GM23248 (cell line): ENCODE results near the gene SCN3A.

ENCODE experiments used
- EZH2 ChIP-seq: fragments of 200-600 bp; sonication (generic); IDR thresholded peaks from 2 replicates; pipeline ENCODE4 v1.6.1; 2018; ENCODE audit warnings: antibody characterized with exemption, mild to moderate bottlenecking; ENCODE audit not compliant: insufficient read depth, poor library complexity, severe bottlenecking
- EZH2phosphoT487 ChIP-seq: fragments of 200-600 bp; sonication (generic); IDR thresholded peaks from 2 replicates; pipeline ENCODE4 v1.6.1; 2018; ENCODE audit warnings: antibody characterized with exemption, moderate library complexity, mild to moderate bottlenecking, low read depth; ENCODE audit not compliant: insufficient read depth

DNA sequence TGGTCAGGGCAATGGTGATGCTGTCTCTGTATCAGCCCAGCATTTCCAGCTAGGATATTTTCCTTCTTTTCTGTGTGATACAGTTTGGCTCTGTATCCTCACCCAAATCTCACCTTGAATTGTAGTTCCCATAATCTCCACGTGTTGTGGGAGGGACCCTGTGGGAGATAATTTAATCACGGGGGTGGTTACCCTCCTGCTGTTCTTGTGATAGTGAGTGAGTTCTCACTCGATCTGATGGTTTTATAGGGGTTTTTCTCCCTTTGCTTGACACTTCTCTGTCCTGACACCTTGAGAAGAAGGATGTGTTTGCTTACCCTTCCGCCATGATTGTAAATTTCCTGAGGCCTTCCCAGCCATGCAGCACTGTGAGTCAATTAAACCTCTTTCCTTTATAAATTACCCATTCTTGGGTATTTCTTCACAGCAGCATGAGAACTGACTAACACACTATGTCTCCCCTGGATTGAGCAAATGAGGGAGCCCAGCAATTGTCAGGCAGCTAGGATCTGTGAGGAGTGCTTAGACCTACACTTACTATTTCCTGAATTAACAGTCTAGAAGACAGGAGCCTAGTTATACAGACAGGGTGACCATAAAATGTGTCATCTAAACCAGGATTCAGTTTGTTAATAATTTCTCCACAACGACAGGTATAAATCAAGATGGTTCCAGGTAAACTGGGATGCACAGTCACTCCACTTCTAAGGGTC lies 41.4 kb upstream of the SCN3A start:
- TF ChIP-seq EZH2 (no peak), EZH2phosphoT487 (no peak)
